Neural cell (in vitro differentiated cells): ENCODE measurements around the gene PLP1. TPM values are rescaled to one million over a fixed set of nuclear protein-coding genes. Genes with fewer than 3 reads are reported as not detected.

ENCODE experiments used
- H2AFZ ChIP-seq: fragments of 200-600, 300-800 bp; sonication (generic), shearing (Covaris generic); 2 replicates; pipeline ENCODE4 v1.6.0; 2014; ENCODE audit warnings: low read depth, mild to moderate bottlenecking, antibody characterized with exemption, low read length, moderate library complexity
- H3F3A ChIP-seq: fragments of 200-600 bp; shearing (Covaris generic); 2 replicates; pipeline ENCODE4 v1.6.1; 2016; ENCODE audit warnings: mild to moderate bottlenecking, moderate library complexity, mixed read lengths, antibody characterized with exemption, low read length; ENCODE audit not compliant: insufficient read depth, poor library complexity, severe bottlenecking
- H3K27ac ChIP-seq: fragments of 200-600, 300-800 bp; sonication (generic), shearing (Covaris generic); 2 replicates; pipeline ENCODE4 v1.5.1; 2014; ENCODE audit warnings: mild to moderate bottlenecking, low read length, moderate library complexity
- H3K27me3 ChIP-seq: fragments of 300-800, 200-600 bp; sonication (generic), shearing (Covaris generic); 2 replicates; pipeline ENCODE4 v1.6.0; 2014; ENCODE audit warnings: mild to moderate bottlenecking, low read depth, low read length, moderate library complexity; ENCODE audit not compliant: insufficient read depth
- H3K36me3 ChIP-seq: fragments of 300-800, 200-600 bp; sonication (generic), shearing (Covaris generic); 2 replicates; pipeline ENCODE4 v1.5.1; 2014; ENCODE audit warnings: mild to moderate bottlenecking, antibody characterized with exemption, low read length, moderate library complexity; ENCODE audit not compliant: insufficient read depth
- H3K4me2 ChIP-seq: fragments of 300-800, 200-600 bp; sonication (generic), shearing (Covaris generic); 2 replicates; pipeline ENCODE4 v1.6.0; 2014; ENCODE audit warnings: mild to moderate bottlenecking, low read length
- H3K4me3 ChIP-seq: fragments of 300-800, 200-600 bp; sonication (generic), shearing (Covaris generic); 2 replicates; pipeline ENCODE4 v1.5.1; 2014; ENCODE audit warnings: mild to moderate bottlenecking, low read length, moderate library complexity
- H3K79me2 ChIP-seq: fragments of 200-600 bp; shearing (Covaris generic); replicated peaks from 2 replicates; pipeline ENCODE4 v1.6.0; 2014; ENCODE audit warnings: mild to moderate bottlenecking, low read length, moderate library complexity; ENCODE audit not compliant: insufficient read depth
- H3K9ac ChIP-seq: fragments of 300-800, 200-600 bp; sonication (generic), shearing (Covaris generic); 2 replicates; pipeline ENCODE4 v1.6.1; 2016; ENCODE audit warnings: mild to moderate bottlenecking, low read length, mixed read lengths
- H3K9me2 ChIP-seq: fragments of 200-600 bp; shearing (Covaris generic); 2 replicates; pipeline ENCODE4 v1.6.1; 2016; ENCODE audit warnings: mild to moderate bottlenecking, low read length, mixed read lengths; ENCODE audit not compliant: insufficient read depth
- H3K9me3 ChIP-seq: fragments of 200-600, 300-800 bp; sonication (generic), shearing (Covaris generic); 2 replicates; pipeline ENCODE4 v1.6.1; 2016; ENCODE audit warnings: mild to moderate bottlenecking, mixed run types, low read length, moderate library complexity, mixed read lengths
- H4K20me1 ChIP-seq: fragments of 200-600 bp; shearing (Covaris generic); 2 replicates; pipeline ENCODE4 v1.6.1; 2016; ENCODE audit warnings: mild to moderate bottlenecking, mixed run types; ENCODE audit not compliant: insufficient read depth
- EP300 ChIP-seq: fragments of 450-650 bp; conservative IDR thresholded peaks from 2 replicates; pipeline ENCODE4 v1.6.1; 2014; ENCODE audit warnings: antibody characterized with exemption, mild to moderate bottlenecking, moderate library complexity; ENCODE audit not compliant: poor library complexity, severe bottlenecking
- EZH2 ChIP-seq: fragments of 200-600, 300-800 bp; shearing (Covaris generic), sonication (generic); IDR thresholded peaks from 2 replicates; pipeline ENCODE4 v1.6.1; 2014; ENCODE audit warnings: antibody characterized with exemption, low read length, borderline replicate concordance, mild to moderate bottlenecking; ENCODE audit not compliant: insufficient read depth, poor library complexity, severe bottlenecking
- MXI1 ChIP-seq: fragments of 450-650 bp; conservative IDR thresholded peaks from 2 replicates; pipeline ENCODE4 v1.6.1; 2014; ENCODE audit warnings: antibody characterized with exemption, mild to moderate bottlenecking; ENCODE audit not compliant: poor library complexity, severe bottlenecking
- POLR2AphosphoS5 ChIP-seq: IDR thresholded peaks from 2 replicates; pipeline ENCODE4 v1.6.1; 2012
- RAD21 ChIP-seq: fragments of 450-650 bp; conservative IDR thresholded peaks from 2 replicates; pipeline ENCODE4 v1.6.1; 2014; ENCODE audit warnings: antibody characterized with exemption, mild to moderate bottlenecking, moderate library complexity
- SMC3 ChIP-seq: fragments of 450-650 bp; conservative IDR thresholded peaks from 2 replicates; pipeline ENCODE4 v1.6.1; 2014; ENCODE audit warnings: antibody characterized with exemption, mild to moderate bottlenecking, moderate library complexity; ENCODE audit not compliant: poor library complexity
- TAF1 ChIP-seq: IDR thresholded peaks from 2 replicates; pipeline ENCODE4 v1.6.1; 2012; ENCODE audit warnings: low read depth
- polyA plus RNA-seq: library from polyadenylated mRNA; depleted of rRNA; stranded (reverse); fragments of >200 nt; gene quantifications from 2 replicates; pipeline ENCODE4 v1.2.3, GENCODE V29; 2014
- TF ChIP-seq, protein P1 (sequence below): fragments of 450-650 bp; IDR thresholded peaks from 2 replicates; pipeline ENCODE4 v1.5.1; 2014; ENCODE audit warnings: antibody characterized with exemption, mild to moderate bottlenecking, moderate library complexity; ENCODE audit not compliant: poor library complexity, severe bottlenecking
- TF ChIP-seq, protein P2 (sequence below): IDR thresholded peaks from 2 replicates; pipeline ENCODE4 v1.6.1; 2012; ENCODE audit warnings: borderline replicate concordance

Gene PLP1
- polyA plus RNA-seq, 1 donor from 2014 or later, result 0.71 TPM

DNA sequence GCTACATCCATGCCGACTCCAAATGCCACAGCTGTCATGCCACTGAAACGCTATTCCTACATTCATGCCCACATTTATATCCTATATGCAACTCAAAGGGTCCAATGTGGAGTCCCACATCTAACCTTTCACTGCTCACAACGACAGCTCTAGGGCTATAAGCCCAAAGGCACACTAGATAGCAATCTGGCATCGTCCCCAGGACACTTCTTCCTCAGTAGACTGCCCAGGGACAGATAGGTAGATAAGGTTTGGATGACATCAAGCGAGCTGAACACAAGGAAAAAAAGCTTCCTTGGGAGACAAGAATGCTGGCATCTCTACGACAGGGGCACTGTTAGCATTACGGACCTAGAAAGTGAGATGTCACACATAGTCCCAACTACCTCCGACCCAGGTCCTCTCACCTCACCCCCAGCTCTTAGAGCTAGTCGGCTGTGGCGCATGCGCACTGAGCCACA, 54.7 kb downstream of the PLP1 start:
- peak overlapping the region; percentile 94 for H3K9ac ChIP-seq
- TF ChIP-seq, protein P1, sequence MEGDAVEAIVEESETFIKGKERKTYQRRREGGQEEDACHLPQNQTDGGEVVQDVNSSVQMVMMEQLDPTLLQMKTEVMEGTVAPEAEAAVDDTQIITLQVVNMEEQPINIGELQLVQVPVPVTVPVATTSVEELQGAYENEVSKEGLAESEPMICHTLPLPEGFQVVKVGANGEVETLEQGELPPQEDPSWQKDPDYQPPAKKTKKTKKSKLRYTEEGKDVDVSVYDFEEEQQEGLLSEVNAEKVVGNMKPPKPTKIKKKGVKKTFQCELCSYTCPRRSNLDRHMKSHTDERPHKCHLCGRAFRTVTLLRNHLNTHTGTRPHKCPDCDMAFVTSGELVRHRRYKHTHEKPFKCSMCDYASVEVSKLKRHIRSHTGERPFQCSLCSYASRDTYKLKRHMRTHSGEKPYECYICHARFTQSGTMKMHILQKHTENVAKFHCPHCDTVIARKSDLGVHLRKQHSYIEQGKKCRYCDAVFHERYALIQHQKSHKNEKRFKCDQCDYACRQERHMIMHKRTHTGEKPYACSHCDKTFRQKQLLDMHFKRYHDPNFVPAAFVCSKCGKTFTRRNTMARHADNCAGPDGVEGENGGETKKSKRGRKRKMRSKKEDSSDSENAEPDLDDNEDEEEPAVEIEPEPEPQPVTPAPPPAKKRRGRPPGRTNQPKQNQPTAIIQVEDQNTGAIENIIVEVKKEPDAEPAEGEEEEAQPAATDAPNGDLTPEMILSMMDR, result no peak
- TF ChIP-seq POLR2AphosphoS5 (no peak), SMC3 (no peak), TAF1 (no peak), EZH2 (no peak), EP300 (no peak), MXI1 (no peak), RAD21 (no peak)
- TF ChIP-seq, protein P2, sequence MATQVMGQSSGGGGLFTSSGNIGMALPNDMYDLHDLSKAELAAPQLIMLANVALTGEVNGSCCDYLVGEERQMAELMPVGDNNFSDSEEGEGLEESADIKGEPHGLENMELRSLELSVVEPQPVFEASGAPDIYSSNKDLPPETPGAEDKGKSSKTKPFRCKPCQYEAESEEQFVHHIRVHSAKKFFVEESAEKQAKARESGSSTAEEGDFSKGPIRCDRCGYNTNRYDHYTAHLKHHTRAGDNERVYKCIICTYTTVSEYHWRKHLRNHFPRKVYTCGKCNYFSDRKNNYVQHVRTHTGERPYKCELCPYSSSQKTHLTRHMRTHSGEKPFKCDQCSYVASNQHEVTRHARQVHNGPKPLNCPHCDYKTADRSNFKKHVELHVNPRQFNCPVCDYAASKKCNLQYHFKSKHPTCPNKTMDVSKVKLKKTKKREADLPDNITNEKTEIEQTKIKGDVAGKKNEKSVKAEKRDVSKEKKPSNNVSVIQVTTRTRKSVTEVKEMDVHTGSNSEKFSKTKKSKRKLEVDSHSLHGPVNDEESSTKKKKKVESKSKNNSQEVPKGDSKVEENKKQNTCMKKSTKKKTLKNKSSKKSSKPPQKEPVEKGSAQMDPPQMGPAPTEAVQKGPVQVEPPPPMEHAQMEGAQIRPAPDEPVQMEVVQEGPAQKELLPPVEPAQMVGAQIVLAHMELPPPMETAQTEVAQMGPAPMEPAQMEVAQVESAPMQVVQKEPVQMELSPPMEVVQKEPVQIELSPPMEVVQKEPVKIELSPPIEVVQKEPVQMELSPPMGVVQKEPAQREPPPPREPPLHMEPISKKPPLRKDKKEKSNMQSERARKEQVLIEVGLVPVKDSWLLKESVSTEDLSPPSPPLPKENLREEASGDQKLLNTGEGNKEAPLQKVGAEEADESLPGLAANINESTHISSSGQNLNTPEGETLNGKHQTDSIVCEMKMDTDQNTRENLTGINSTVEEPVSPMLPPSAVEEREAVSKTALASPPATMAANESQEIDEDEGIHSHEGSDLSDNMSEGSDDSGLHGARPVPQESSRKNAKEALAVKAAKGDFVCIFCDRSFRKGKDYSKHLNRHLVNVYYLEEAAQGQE, result no peak
- peak overlapping the region; percentile 33 for H2AFZ ChIP-seq
- no peaks in the 10 kb centered on the region for H3K27me3 ChIP-seq
- no peaks in the 10 kb centered on the region for H3K9me3 ChIP-seq
- no peaks in the 10 kb centered on the region for H3K9me2 ChIP-seq
- peak overlapping the region; percentile 94 for H3K27ac ChIP-seq
- H4K20me1 ChIP-seq, result no peaks in the 10 kb centered on the region
- H3F3A ChIP-seq, result no peaks in the 10 kb centered on the region
- no peaks in the 10 kb centered on the region for H3K36me3 ChIP-seq
- H3K4me2 ChIP-seq, result peak overlapping the region; percentile 88
- H3K79me2 ChIP-seq, result no peaks in the 10 kb centered on the region
- peak overlapping the region; percentile 76 for H3K4me3 ChIP-seq

DNA sequence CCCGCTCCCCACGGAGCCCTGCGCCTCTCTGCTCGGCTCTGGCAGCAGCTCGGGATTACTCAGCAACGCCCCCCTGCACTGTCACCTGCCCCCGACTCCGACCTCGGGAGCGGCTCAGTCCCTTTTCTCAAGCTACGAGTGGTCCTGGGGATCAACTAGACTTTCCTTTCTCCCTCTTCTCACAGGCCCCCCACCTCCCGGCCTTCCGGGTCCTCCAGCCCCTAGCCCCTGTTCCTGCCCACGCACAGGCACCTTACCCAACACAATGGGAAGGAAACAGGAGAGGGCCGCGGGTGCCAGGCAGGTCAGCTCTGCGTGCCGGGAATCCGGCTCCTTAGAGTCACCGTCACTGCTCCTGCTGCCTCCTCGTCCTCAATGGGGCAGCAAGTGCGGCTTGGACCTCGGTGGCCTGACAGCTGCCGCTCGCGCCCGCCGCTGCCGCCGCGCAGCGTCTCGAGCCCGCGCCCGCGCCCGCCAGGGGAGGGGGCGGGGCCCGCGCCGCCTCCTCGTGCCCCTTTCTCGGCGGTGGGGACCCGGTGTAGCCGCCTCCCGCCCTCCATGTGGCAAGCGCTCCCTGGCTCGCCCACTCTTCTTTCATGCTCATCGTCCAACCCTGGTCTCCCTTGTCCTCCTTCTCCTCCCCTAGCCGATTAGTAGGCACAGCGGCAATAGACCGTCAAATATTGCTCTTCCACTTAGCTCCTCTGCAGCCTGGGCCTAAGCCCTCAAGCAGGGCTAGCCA, 55.3 kb downstream of the PLP1 start, which contains the start of gene RAB9B:
TSS of gene RAB9B (minus strand) at position 455 of the 742 bp plus-strand sequence. CDS start 6,473 bp downstream, outside the sequence.
- H3K9ac ChIP-seq, result peak within 1 kb of the TSS; percentile 94
- H3K36me3 ChIP-seq, result no peaks in the 10 kb centered on the region
- H3K27ac ChIP-seq, result peak within 1 kb of the TSS; percentile 94
- peak within 1 kb of the TSS; percentile 85 for H2AFZ ChIP-seq
- H3K9me2 ChIP-seq, result no peaks in the 10 kb centered on the region
- H3K4me2 ChIP-seq, result peak within 1 kb of the TSS; percentile 88
- no peaks in the 10 kb centered on the region for H3K9me3 ChIP-seq
- H4K20me1 ChIP-seq, result no peaks in the 10 kb centered on the region
- no peaks in the 10 kb centered on the region for H3K79me2 ChIP-seq
- TF ChIP-seq MXI1 (no peak), TAF1 (peak; percentile 70), SMC3 (peak; percentile 18), POLR2AphosphoS5 (peak; percentile 75), EZH2 (no peak), EP300 (no peak), RAD21 (no peak)
- TF ChIP-seq, protein P2, result peak; percentile 87
- TF ChIP-seq, protein P1, result no peak
- no peaks in the 10 kb centered on the region for H3F3A ChIP-seq
- H3K27me3 ChIP-seq, result no peaks in the 10 kb centered on the region
- peak within 1 kb of the TSS; percentile 76 for H3K4me3 ChIP-seq
